CD4-positive, alpha-beta T cell (primary cell): Measurements from ENCODE around the gene CD72. TPM values are rescaled to one million over a fixed set of nuclear protein-coding genes. Genes with fewer than 3 reads are reported as not detected.
"Not testable (repeated sequence)": the region's sequence is repeated elsewhere in the genome, so short reads cannot be mapped to it uniquely, and the experiment has no call there.

Source experiments
- ATAC-seq: fragments of 200-7000 bp; cut with Tn5 transposase; one replicate; pipeline ENCODE4 v1.10.0; 2022; ENCODE audit warnings: mild to moderate bottlenecking; ENCODE audit not compliant: poor library complexity
- CTCF ChIA-PET: fragments of 350-600 bp; sonication (Branson Sonifier 250); formaldehyde crosslinking; loops from one replicate; lab custom pipeline; 2021; ENCODE audit warnings: antibody characterized with exemption, inconsistent platforms; lab: Charles Lee
- POLR2A ChIA-PET: fragments of 350-600 bp; sonication (Branson Sonifier 250); formaldehyde crosslinking; loops from one replicate; lab custom pipeline; 2021; ENCODE audit warnings: antibody characterized with exemption, inconsistent platforms; lab: Charles Lee
- DNase-seq, 14 experiments: peaks; one replicate each; pipeline ENCODE4 v3.0.0-alpha.2; 2013 to 2020; ENCODE audit warnings: mixed read lengths in 2 of 14
- H3K27ac ChIP-seq, 2 donors: one replicate each; pipeline versions ENCODE4 v1.5.1 to v1.7.0; 2013; ENCODE audit warnings: low read length in 2 of 2, low read depth in 1 of 2, mild to moderate bottlenecking in 1 of 2
- H3K27me3 ChIP-seq, 2 experiments: 1 replicate in 1 of 2; 2 replicates in 1 of 2; pipeline versions ENCODE4 v1.6.1 to v1.7.0; 2013; ENCODE audit warnings: low read length in 2 of 2, control low read depth in 1 of 2, mild to moderate bottlenecking in 1 of 2, moderate library complexity in 1 of 2; ENCODE audit not compliant: insufficient read depth in 2 of 2, control insufficient read depth in 1 of 2
- H3K36me3 ChIP-seq: one replicate; pipeline ENCODE4 v1.6.1; 2013; ENCODE audit warnings: low read length, control low read depth; ENCODE audit not compliant: insufficient read depth
- H3K4me1 ChIP-seq: one replicate; pipeline ENCODE4 v1.6.1; 2013; ENCODE audit warnings: low read length, control low read depth; ENCODE audit not compliant: insufficient read depth
- H3K4me3 ChIP-seq: one replicate; pipeline ENCODE4 v1.5.1; 2013; ENCODE audit warnings: mild to moderate bottlenecking, low read length, moderate library complexity
- H3K9me3 ChIP-seq, 2 experiments: 1 replicate in 1 of 2; 2 replicates in 1 of 2; pipeline versions ENCODE4 v1.6.1 to v1.7.0; 2013; ENCODE audit warnings: low read length in 2 of 2, mild to moderate bottlenecking in 2 of 2, control low read depth in 1 of 2, moderate library complexity in 1 of 2; ENCODE audit not compliant: control insufficient read depth in 1 of 2, insufficient read depth in 1 of 2
- H3K27ac Mint-ChIP-seq: one replicate; pipeline ENCODE4 v1.8.0; 2020; ENCODE audit warnings: mixed read lengths
- H3K27me3 Mint-ChIP-seq: one replicate; pipeline ENCODE4 v1.8.0; 2021; ENCODE audit warnings: mixed read lengths
- H3K36me3 Mint-ChIP-seq: one replicate; pipeline ENCODE4 v1.8.0; 2021; ENCODE audit warnings: low read depth, mixed read lengths
- H3K4me1 Mint-ChIP-seq: one replicate; pipeline ENCODE4 v1.8.0; 2021; ENCODE audit warnings: low read depth, mixed read lengths
- H3K4me3 Mint-ChIP-seq: one replicate; pipeline ENCODE4 v1.8.0; 2020; ENCODE audit warnings: mild to moderate bottlenecking, mixed read lengths
- H3K9me3 Mint-ChIP-seq: one replicate; pipeline ENCODE4 v1.8.0; 2020; ENCODE audit warnings: mixed read lengths
- intact Hi-C, 2 experiments: fragments of 100-400 bp; cut with DNase I in 1 of 2; cut with micrococcal nuclease in 1 of 2; formaldehyde crosslinking; loops; one replicate each; pipeline versions ENCODE4 v1.15.1 to v1.9.0; 2023 to 2025; cut with DNase I, micrococcal nuclease
- total RNA-seq, 174 experiments: library from RNA in 2 of 174; stranded (reverse) in 2 of 174; gene quantifications; one replicate each; pipeline ENCODE4 v1.2.3 and lab custom pipeline; 2021 to 2026
- TF ChIP-seq, protein P1 (sequence below): fragments of 200-600 bp; IDR thresholded peaks from one replicate; pipeline ENCODE4 v1.8.0; 2022; ENCODE audit warnings: antibody characterized with exemption, mild to moderate bottlenecking

The CD72 gene
- total RNA-seq, 2 experiments from 2014 or later = 2.3 to 3.6 TPM

DNA sequence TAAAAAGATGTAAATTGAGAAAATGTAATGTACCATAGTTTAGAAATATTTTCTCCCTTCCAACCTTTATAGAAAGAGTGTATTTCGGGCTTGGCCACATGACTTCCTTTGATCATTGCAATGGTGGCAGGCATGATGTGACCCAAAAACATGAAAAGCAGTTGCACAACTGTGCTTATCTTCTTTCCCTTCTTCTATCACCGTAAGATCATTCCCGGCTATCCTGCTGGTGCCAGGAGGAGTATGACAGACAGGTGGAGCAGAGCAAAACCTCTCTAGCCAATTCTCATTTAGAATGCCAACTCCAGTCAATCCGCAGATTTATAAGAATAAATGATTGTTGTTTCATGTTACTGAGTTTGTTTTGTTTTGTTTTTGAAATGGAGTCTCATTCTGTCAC lies 23.7 kb downstream of the CD72 start:
- no peaks in the 10 kb centered on the region for H3K4me1 ChIP-seq
- no peaks in the 10 kb centered on the region for H3K36me3 ChIP-seq
- DNase-seq (no peak), ATAC-seq (no peak)
- Mint-ChIP-seq H3K4me3 (no peak overlapping the region), H3K27ac (no peak overlapping the region), H3K27me3 (no peaks in the 10 kb centered on the region), H3K36me3 (peaks cover 40% of the 10 kb centered on the region), H3K9me3 (peaks cover 10% of the 10 kb centered on the region), H3K4me1 (no peaks in the 10 kb centered on the region)
- ChIA-PET CTCF (no interaction called here), POLR2A (no interaction called here)
- H3K9me3 ChIP-seq = peaks cover 14 to 27% of the 10 kb centered on the region in 2 experiments
- TF ChIP-seq, protein P1, sequence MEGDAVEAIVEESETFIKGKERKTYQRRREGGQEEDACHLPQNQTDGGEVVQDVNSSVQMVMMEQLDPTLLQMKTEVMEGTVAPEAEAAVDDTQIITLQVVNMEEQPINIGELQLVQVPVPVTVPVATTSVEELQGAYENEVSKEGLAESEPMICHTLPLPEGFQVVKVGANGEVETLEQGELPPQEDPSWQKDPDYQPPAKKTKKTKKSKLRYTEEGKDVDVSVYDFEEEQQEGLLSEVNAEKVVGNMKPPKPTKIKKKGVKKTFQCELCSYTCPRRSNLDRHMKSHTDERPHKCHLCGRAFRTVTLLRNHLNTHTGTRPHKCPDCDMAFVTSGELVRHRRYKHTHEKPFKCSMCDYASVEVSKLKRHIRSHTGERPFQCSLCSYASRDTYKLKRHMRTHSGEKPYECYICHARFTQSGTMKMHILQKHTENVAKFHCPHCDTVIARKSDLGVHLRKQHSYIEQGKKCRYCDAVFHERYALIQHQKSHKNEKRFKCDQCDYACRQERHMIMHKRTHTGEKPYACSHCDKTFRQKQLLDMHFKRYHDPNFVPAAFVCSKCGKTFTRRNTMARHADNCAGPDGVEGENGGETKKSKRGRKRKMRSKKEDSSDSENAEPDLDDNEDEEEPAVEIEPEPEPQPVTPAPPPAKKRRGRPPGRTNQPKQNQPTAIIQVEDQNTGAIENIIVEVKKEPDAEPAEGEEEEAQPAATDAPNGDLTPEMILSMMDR = no peak
- intact Hi-C loops = no loop called here
- no peak overlapping the region for H3K4me3 ChIP-seq
- H3K27me3 ChIP-seq = no peaks in the 10 kb centered on the region
- H3K27ac ChIP-seq = no peak overlapping the region

DNA sequence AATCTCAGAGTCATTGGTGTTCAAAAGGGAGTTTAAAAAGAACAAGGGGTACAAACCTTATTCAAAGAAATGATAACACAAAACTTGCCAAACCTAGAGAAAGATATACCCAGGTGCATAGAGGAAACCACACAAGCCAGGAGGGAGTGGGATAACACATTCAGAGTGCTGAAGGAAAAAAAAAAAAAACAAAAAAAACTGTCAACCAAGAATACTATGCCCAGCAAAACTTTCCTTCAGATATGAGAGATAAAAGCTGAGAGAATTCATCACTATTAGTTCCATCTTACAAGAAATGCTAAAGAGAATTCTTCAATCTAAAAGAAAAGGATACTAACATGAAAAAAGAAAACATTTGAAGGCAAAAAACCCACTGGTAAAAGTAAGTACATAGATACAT lies 24.6 kb downstream of the CD72 start:
- ChIA-PET CTCF (no interaction called here), POLR2A (no interaction called here)
- no peaks in the 10 kb centered on the region for H3K27me3 ChIP-seq
- H3K9me3 ChIP-seq = peaks cover 14 to 27% of the 10 kb centered on the region in 2 experiments
- TF ChIP-seq, protein P1 = no peak
- Mint-ChIP-seq H3K9me3 (peaks cover 10% of the 10 kb centered on the region), H3K4me1 (no peaks in the 10 kb centered on the region), H3K27me3 (no peaks in the 10 kb centered on the region), H3K4me3 (no peak overlapping the region), H3K27ac (no peak overlapping the region), H3K36me3 (peaks cover 45% of the 10 kb centered on the region)
- DNase-seq = no peak
- no peaks in the 10 kb centered on the region for H3K36me3 ChIP-seq
- H3K4me1 ChIP-seq = no peaks in the 10 kb centered on the region
- H3K4me3 ChIP-seq = no peak overlapping the region
- no peak for ATAC-seq
- no peak overlapping the region for H3K27ac ChIP-seq
- intact Hi-C loops = no loop called here

DNA sequence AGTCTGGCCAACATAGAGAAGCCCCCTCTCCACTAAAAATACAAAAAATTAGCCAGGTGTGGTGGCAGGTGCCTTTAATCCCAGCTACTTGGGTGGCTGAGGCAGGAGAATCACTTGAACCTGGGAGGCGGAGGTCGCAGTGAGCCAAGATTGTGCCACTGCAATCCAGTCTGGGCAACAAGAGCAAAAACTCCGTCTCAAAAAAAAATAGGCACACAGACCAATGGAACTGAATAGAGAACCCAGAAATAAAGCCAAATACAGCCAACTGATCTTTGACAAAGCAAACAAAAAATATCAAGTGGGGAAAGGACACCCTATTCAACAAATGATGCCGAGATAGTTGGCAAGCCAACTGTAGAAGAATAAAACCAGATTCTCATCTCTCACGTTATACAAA lies 29.7 kb downstream of the CD72 start:
- CTCF ChIA-PET = not testable (repeated sequence)

DNA sequence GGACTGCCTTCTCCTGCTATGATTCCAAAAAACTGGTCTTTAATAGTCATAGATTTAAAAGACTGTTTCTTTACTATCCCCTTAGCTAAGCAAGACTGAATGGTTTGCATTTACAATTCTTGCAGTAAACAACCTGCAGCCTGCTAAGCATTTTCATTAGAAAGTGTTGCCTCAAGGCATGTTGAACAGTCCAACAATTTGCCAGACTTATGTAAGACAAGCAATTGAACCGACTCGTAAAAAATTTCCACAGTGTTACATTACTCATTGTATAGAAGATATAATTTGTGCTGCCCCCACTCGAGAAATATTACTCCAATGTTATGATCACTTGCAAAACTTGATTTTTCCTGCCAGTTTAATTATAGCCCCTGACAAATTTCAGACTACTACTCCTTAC lies 33.5 kb downstream of the CD72 start:
- H3K27me3 ChIP-seq, H3K4me3 Mint-ChIP-seq, POLR2A ChIA-PET, DNase-seq, CTCF ChIA-PET, H3K9me3 Mint-ChIP-seq, H3K4me1 Mint-ChIP-seq, H3K4me1 ChIP-seq, H3K36me3 ChIP-seq, H3K4me3 ChIP-seq, H3K27ac Mint-ChIP-seq, H3K27me3 Mint-ChIP-seq, ATAC-seq, intact Hi-C loops, H3K27ac ChIP-seq: not testable (repeated sequence)
- H3K9me3 ChIP-seq = peaks cover 6 to 12% of the 10 kb centered on the region in 2 experiments
- peaks cover 51% of the 10 kb centered on the region for H3K36me3 Mint-ChIP-seq

More for the DNA sequence above, 29.7 kb downstream of the CD72 start:
- H3K27ac Mint-ChIP-seq, DNase-seq, H3K27me3 ChIP-seq, H3K4me3 ChIP-seq, H3K36me3 ChIP-seq, H3K4me1 Mint-ChIP-seq, H3K9me3 Mint-ChIP-seq, H3K27ac ChIP-seq, ATAC-seq, H3K4me3 Mint-ChIP-seq, H3K27me3 Mint-ChIP-seq, H3K4me1 ChIP-seq, POLR2A ChIA-PET, intact Hi-C loops: not testable (repeated sequence)
- peaks cover 8 to 16% of the 10 kb centered on the region in 2 experiments for H3K9me3 ChIP-seq
- peaks cover 62% of the 10 kb centered on the region for H3K36me3 Mint-ChIP-seq

DNA sequence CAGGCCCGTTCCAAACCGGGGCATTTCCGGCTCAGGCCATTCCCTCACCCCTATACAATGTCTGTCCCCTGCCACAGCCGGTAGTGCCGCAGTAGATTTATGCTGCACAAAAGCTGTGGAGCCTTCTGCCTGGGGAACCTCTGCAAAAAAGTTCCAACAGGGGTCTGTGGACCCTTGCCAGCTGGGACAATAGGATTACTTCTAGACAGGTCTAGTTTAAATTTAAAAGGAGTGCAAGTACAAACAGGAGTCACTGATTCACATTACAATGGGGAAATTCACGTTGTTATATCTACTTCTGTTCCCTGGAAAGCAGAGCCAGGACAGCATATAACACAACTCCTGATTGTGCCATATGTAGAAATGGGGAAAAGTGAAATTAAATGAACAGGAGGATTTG lies 34.7 kb downstream of the CD72 start:
- DNase-seq, H3K4me1 ChIP-seq, H3K4me1 Mint-ChIP-seq, H3K27ac ChIP-seq, CTCF ChIA-PET, H3K4me3 ChIP-seq, ATAC-seq, H3K36me3 ChIP-seq, POLR2A ChIA-PET, H3K27me3 Mint-ChIP-seq, H3K27me3 ChIP-seq, intact Hi-C loops, H3K27ac Mint-ChIP-seq, H3K9me3 Mint-ChIP-seq, H3K4me3 Mint-ChIP-seq: not testable (repeated sequence)
- H3K36me3 Mint-ChIP-seq = peaks cover 50% of the 10 kb centered on the region
- H3K9me3 ChIP-seq = peaks cover 12 to 14% of the 10 kb centered on the region in 2 experiments

DNA sequence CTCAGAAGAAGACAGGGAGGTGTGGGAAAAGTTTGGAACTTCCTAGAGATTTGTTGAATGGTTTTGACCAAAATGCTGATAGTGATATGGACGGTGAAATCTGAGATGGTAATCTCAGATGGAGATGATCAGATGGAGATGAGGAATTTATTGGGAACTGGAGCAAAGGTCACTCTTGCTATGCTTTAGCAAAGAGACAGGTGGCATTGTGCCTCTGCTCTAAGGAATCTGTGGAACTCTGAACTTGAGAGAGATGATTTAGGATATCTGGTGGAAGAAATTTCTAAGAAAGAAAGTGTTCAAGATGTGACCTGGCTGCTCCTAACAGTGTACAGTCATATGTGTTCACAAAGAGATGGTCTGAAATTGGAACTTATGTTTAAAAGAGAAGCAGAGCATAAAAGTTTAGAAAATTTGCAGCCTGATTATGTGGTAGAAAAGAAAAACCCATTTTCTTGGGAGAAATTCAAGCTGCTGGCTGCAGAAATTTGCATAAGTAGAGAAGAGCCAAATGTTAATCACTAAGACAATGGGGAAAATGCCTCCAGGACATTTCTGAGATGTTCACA lies 38.5 kb downstream of the CD72 start:
- H3K4me1 ChIP-seq, intact Hi-C loops, H3K27me3 Mint-ChIP-seq, H3K27ac ChIP-seq, H3K9me3 Mint-ChIP-seq, H3K4me3 Mint-ChIP-seq, H3K27me3 ChIP-seq, CTCF ChIA-PET, H3K27ac Mint-ChIP-seq, H3K4me1 Mint-ChIP-seq, DNase-seq, ATAC-seq, H3K36me3 ChIP-seq, H3K4me3 ChIP-seq, POLR2A ChIA-PET: not testable (repeated sequence)
- peaks cover 12 to 14% of the 10 kb centered on the region in 2 experiments for H3K9me3 ChIP-seq
- peaks cover 23% of the 10 kb centered on the region for H3K36me3 Mint-ChIP-seq
